ENCODE results near the gene PIWIL4. TPM values are rescaled to one million over a fixed set of nuclear protein-coding genes. Genes with fewer than 3 reads are reported as not detected.

The PIWIL4 gene
- 3.4 and 3.6 TPM in 2 replicates for total RNA-seq (2022)
- percentile 54 among the genes with signal in this experiment for Bru-seq, nascent RNA
- BruChase-seq, experiment 1, labeled RNA remaining after a 2-hour chase: percentile 64 among the genes with signal in this experiment
- percentile 55 among the genes with signal in this experiment for BruChase-seq, experiment 2, labeled RNA remaining after a 6-hour chase
- long read RNA-seq, partial matches to known transcripts: 0 of 4 reads
- long read RNA-seq, other reads (novel, unspliced or antisense): 4 of 4 reads

- Histone ChIP-seq H3K36me3 (ENCODE audit: control insufficient read depth, insufficient read depth, low read length) (no peaks in the 10 kb centered on the region), H3K27me3 (replicated peaks; ENCODE audit: control insufficient read depth, insufficient read depth, low read length) (no peaks in the 10 kb centered on the region), H3K4me3 (ENCODE audit: low read depth, low read length) (no peak within 1 kb of the TSS), H3K9me3 (no peaks in the 10 kb centered on the region; the same call in 1 of the 2 replicates), H3K4me1 (peaks cover 16% of the 10 kb centered on the region)
- intact Hi-C loops (cut with micrococcal nuclease; ENCODE audit: unreplicated experiment): no loop called here
- no peak for DNase-seq
- ChIA-PET CTCF (interaction anchor here (0.6 to 0.8 kb wide), 2 partner anchors 41 to 48 kb away, joined by 3 read pairs; no protein-coding TSS in a partner anchor), POLR2A (no interaction called here)
- no peaks in the 10 kb centered on the region for H3K27me3 Mint-ChIP-seq (ENCODE audit: insufficient read depth, unreplicated experiment)
- no peaks in the 10 kb centered on the region for H3K36me3 Mint-ChIP-seq (ENCODE audit: insufficient read depth, unreplicated experiment)
- no peak within 1 kb of the TSS for H3K4me3 Mint-ChIP-seq (ENCODE audit: unreplicated experiment)
- H3K27ac Mint-ChIP-seq (ENCODE audit: unreplicated experiment): no peak within 1 kb of the TSS
- peaks cover 18% of the 10 kb centered on the region for H3K4me1 Mint-ChIP-seq (ENCODE audit: low read depth, unreplicated experiment)
- no peak for TF ChIP-seq CTCF (IDR thresholded peaks at IDR 0.05; ENCODE audit: insufficient read depth in 1 of 2, low read depth in 1 of 2, low read length in 1 of 2, severe bottlenecking in 1 of 2, unreplicated experiment in 1 of 2)
- no TSS peak for BruUV-seq (replicated peaks)
- no peaks in the 10 kb centered on the region for H3K9me3 Mint-ChIP-seq (ENCODE audit: unreplicated experiment)
Observed at GRCh38 chr11:94567181-94567670, at the start of gene PIWIL4. Gene PIWIL4, plus strand, starts transcription at chr11:94567368. Its CDS starts 151 bp downstream, at chr11:94567519.

- intact Hi-C loops (cut with micrococcal nuclease; ENCODE audit: unreplicated experiment): loop anchor here (10.0 kb wide), 1 partner anchor 377 kb away; no protein-coding TSS in a partner anchor
- Mint-ChIP-seq H3K36me3 (ENCODE audit: insufficient read depth, unreplicated experiment) (no peaks in the 10 kb centered on the region), H3K9me3 (ENCODE audit: unreplicated experiment) (no peaks in the 10 kb centered on the region), H3K4me3 (ENCODE audit: unreplicated experiment) (no peak overlapping the region), H3K4me1 (ENCODE audit: low read depth, unreplicated experiment) (no peaks in the 10 kb centered on the region), H3K27ac (ENCODE audit: unreplicated experiment) (no peak overlapping the region), H3K27me3 (ENCODE audit: insufficient read depth, unreplicated experiment) (peaks cover 5% of the 10 kb centered on the region)
- no TSS peak for BruUV-seq (replicated peaks)
- CTCF ChIA-PET: interaction anchor here (1.5 kb wide), 1 partner anchor 13 kb away, joined by 3 read pairs; no protein-coding TSS in a partner anchor
- H3K4me3 ChIP-seq (ENCODE audit: low read depth, low read length): no peak overlapping the region
- H3K27me3 ChIP-seq (replicated peaks; ENCODE audit: control insufficient read depth, insufficient read depth, low read length): no peaks in the 10 kb centered on the region
- no peaks in the 10 kb centered on the region for H3K4me1 ChIP-seq
- no peak for TF ChIP-seq CTCF (IDR thresholded peaks at IDR 0.05; ENCODE audit: insufficient read depth in 1 of 2, low read depth in 1 of 2, low read length in 1 of 2, severe bottlenecking in 1 of 2, unreplicated experiment in 1 of 2)
- no peaks in the 10 kb centered on the region for H3K9me3 ChIP-seq
- no peaks in the 10 kb centered on the region for H3K36me3 ChIP-seq (ENCODE audit: control insufficient read depth, insufficient read depth, low read length)
- no peak for DNase-seq
- POLR2A ChIA-PET: no interaction called here
Observed at GRCh38 chr11:94518300-94518699, 48.9 kb upstream of the PIWIL4 start.

GRCh38 chr11:94519478-94520084 lies 47.6 kb upstream of the PIWIL4 start:
- Mint-ChIP-seq H3K9me3 (ENCODE audit: unreplicated experiment) (no peaks in the 10 kb centered on the region), H3K27me3 (ENCODE audit: insufficient read depth, unreplicated experiment) (peaks cover 5% of the 10 kb centered on the region), H3K4me1 (ENCODE audit: low read depth, unreplicated experiment) (no peaks in the 10 kb centered on the region), H3K36me3 (ENCODE audit: insufficient read depth, unreplicated experiment) (no peaks in the 10 kb centered on the region), H3K27ac (ENCODE audit: unreplicated experiment) (no peak overlapping the region), H3K4me3 (ENCODE audit: unreplicated experiment) (no peak overlapping the region)
- no TSS peak for BruUV-seq (replicated peaks)
- CTCF ChIA-PET: interaction anchor here (1.0 to 1.3 kb wide), 2 partner anchors 48 to 79 kb away, joined by 3 to 4 read pairs; partner anchors contain the start of gene PIWIL4
- no peaks in the 10 kb centered on the region for H3K36me3 ChIP-seq (ENCODE audit: control insufficient read depth, insufficient read depth, low read length)
- TF ChIP-seq CTCF (IDR thresholded peaks at IDR 0.05; ENCODE audit: insufficient read depth in 1 of 2, low read depth in 1 of 2, low read length in 1 of 2, severe bottlenecking in 1 of 2, unreplicated experiment in 1 of 2): peak; percentile 78 to 86
- no peaks in the 10 kb centered on the region for H3K9me3 ChIP-seq
- POLR2A ChIA-PET: no interaction called here
- H3K27me3 ChIP-seq (replicated peaks; ENCODE audit: control insufficient read depth, insufficient read depth, low read length): no peaks in the 10 kb centered on the region
- DNase-seq: peak in 1 of 2 experiments; percentile 51
- no peak overlapping the region for H3K4me3 ChIP-seq (ENCODE audit: low read depth, low read length)
- peaks cover 11% of the 10 kb centered on the region for H3K4me1 ChIP-seq
- intact Hi-C loops (cut with micrococcal nuclease; ENCODE audit: unreplicated experiment): loop anchor here (1.0 to 10.0 kb wide), 5 partner anchors 28 to 375 kb away; no protein-coding TSS in a partner anchor

Measured in Caco-2 (cell line).